ENCODE data around the gene PINK1. TPM values are rescaled to one million over a fixed set of nuclear protein-coding genes. Genes with fewer than 3 reads are reported as not detected.

PINK1 gene
- total RNA-seq, 2 donors from 2014 or later, result 115 to 136 TPM

GRCh38 chr1:20621012-20621411 is 12.2 kb upstream of the PINK1 start:
- no peaks in the 10 kb centered on the region for H3K27me3 ChIP-seq (replicated peaks; ENCODE audit: insufficient read depth)
- WGBS, result 87% methylated on average over 6 of the region's 6 CpGs
- no peak for DNase-seq (ENCODE audit: low spot score)
- no peak overlapping the region for H3K27ac ChIP-seq
- H3K36me3 ChIP-seq, result no peaks in the 10 kb centered on the region
- TF ChIP-seq POLR2AphosphoS5 (IDR thresholded peaks at IDR 0.05), result no peak
- TF ChIP-seq, protein P1, sequence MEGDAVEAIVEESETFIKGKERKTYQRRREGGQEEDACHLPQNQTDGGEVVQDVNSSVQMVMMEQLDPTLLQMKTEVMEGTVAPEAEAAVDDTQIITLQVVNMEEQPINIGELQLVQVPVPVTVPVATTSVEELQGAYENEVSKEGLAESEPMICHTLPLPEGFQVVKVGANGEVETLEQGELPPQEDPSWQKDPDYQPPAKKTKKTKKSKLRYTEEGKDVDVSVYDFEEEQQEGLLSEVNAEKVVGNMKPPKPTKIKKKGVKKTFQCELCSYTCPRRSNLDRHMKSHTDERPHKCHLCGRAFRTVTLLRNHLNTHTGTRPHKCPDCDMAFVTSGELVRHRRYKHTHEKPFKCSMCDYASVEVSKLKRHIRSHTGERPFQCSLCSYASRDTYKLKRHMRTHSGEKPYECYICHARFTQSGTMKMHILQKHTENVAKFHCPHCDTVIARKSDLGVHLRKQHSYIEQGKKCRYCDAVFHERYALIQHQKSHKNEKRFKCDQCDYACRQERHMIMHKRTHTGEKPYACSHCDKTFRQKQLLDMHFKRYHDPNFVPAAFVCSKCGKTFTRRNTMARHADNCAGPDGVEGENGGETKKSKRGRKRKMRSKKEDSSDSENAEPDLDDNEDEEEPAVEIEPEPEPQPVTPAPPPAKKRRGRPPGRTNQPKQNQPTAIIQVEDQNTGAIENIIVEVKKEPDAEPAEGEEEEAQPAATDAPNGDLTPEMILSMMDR (IDR thresholded peaks at IDR 0.05), result no peak
- TF ChIP-seq POLR2A (IDR thresholded peaks at IDR 0.05), result no peak
- H3K9me3 ChIP-seq, result no peaks in the 10 kb centered on the region
- no peak overlapping the region for H3K4me3 ChIP-seq
- intact Hi-C loops (cut with DNase I), result no loop called here
- no peaks in the 10 kb centered on the region for H3K4me1 ChIP-seq (replicated peaks)

GRCh38 chr1:20624709-20625108 is 8.5 kb upstream of the PINK1 start:
- no peaks in the 10 kb centered on the region for H3K27me3 ChIP-seq (replicated peaks; ENCODE audit: insufficient read depth)
- H3K4me3 ChIP-seq, result no peak overlapping the region
- TF ChIP-seq, protein P1 (IDR thresholded peaks at IDR 0.05), result no peak
- TF ChIP-seq POLR2AphosphoS5 (IDR thresholded peaks at IDR 0.05) (no peak), POLR2A (IDR thresholded peaks at IDR 0.05) (no peak)
- intact Hi-C loops (cut with DNase I), result no loop called here
- H3K27ac ChIP-seq, result no peak overlapping the region
- no peaks in the 10 kb centered on the region for H3K4me1 ChIP-seq (replicated peaks)
- no peaks in the 10 kb centered on the region for H3K36me3 ChIP-seq
- no peak for DNase-seq (ENCODE audit: low spot score)
- 91% methylated on average over 1 of the region's 1 CpG for WGBS
- no peaks in the 10 kb centered on the region for H3K9me3 ChIP-seq

- no peaks in the 10 kb centered on the region for H3K27me3 ChIP-seq (replicated peaks; ENCODE audit: insufficient read depth)
- H3K4me1 ChIP-seq (replicated peaks), result no peaks in the 10 kb centered on the region
- no peaks in the 10 kb centered on the region for H3K9me3 ChIP-seq
- no peak for DNase-seq (ENCODE audit: low spot score)
- intact Hi-C loops (cut with DNase I), result no loop called here
- 64% methylated on average over 3 of the region's 3 CpGs for WGBS
- H3K36me3 ChIP-seq, result no peaks in the 10 kb centered on the region
- H3K27ac ChIP-seq, result no peak overlapping the region
- TF ChIP-seq, protein P1 (IDR thresholded peaks at IDR 0.05), result no peak
- no peak for TF ChIP-seq POLR2A (IDR thresholded peaks at IDR 0.05)
- no peak for TF ChIP-seq POLR2AphosphoS5 (IDR thresholded peaks at IDR 0.05)
- H3K4me3 ChIP-seq, result no peak overlapping the region
These were observed 7.8 kb upstream of the PINK1 start for GRCh38 chr1:20625176-20626097.

- no peak for DNase-seq (ENCODE audit: low spot score)
- intact Hi-C loops (cut with DNase I), result no loop called here
- no peaks in the 10 kb centered on the region for H3K4me1 ChIP-seq (replicated peaks)
- H3K36me3 ChIP-seq, result no peaks in the 10 kb centered on the region
- 70% methylated on average over 1 of the region's 1 CpG for WGBS
- H3K27me3 ChIP-seq (replicated peaks; ENCODE audit: insufficient read depth), result no peaks in the 10 kb centered on the region
- H3K9me3 ChIP-seq, result no peaks in the 10 kb centered on the region
- no peak overlapping the region for H3K4me3 ChIP-seq
- H3K27ac ChIP-seq, result no peak overlapping the region
- TF ChIP-seq POLR2A (IDR thresholded peaks at IDR 0.05) (no peak), POLR2AphosphoS5 (IDR thresholded peaks at IDR 0.05) (no peak)
- TF ChIP-seq, protein P1 (IDR thresholded peaks at IDR 0.05), result no peak
These were observed 7.2 kb upstream of the PINK1 start for GRCh38 chr1:20626098-20626427.

DNA sequence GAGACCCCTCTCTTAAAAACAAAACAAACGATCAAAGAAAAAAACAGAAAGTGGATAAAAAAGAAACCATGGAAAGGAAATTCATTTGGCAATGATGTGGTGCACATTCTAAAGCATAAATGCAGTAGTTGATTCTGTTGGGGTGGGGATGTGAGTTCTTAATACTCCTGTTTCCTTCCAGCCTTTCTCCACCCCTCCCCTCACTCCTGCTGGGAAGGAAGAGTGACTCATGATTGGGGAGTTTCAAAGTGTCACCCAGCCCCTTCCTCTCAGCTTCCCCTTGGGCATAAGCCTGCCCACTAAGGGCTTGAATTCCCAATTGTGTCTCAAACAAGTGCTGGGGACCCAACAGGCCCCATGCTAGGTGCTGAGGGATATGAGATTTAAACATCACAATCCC is 6.7 kb upstream of the PINK1 start:
- no peaks in the 10 kb centered on the region for H3K36me3 ChIP-seq
- H3K4me1 ChIP-seq (replicated peaks), result no peaks in the 10 kb centered on the region
- H3K9me3 ChIP-seq, result no peaks in the 10 kb centered on the region
- no peaks in the 10 kb centered on the region for H3K27me3 ChIP-seq (replicated peaks; ENCODE audit: insufficient read depth)
- H3K4me3 ChIP-seq, result no peak overlapping the region
- intact Hi-C loops (cut with DNase I), result no loop called here
- 61% methylated on average over 1 of the region's 1 CpG for WGBS
- H3K27ac ChIP-seq, result no peak overlapping the region
- DNase-seq (ENCODE audit: low spot score), result no peak
- no peak for TF ChIP-seq POLR2AphosphoS5 (IDR thresholded peaks at IDR 0.05)
- TF ChIP-seq POLR2A (IDR thresholded peaks at IDR 0.05), result no peak
- TF ChIP-seq, protein P1 (IDR thresholded peaks at IDR 0.05), result no peak

Measured in prostate gland (tissue), 2 donors.